ENCODE measurements around the gene ITGAD.

ITGAD gene

DNA sequence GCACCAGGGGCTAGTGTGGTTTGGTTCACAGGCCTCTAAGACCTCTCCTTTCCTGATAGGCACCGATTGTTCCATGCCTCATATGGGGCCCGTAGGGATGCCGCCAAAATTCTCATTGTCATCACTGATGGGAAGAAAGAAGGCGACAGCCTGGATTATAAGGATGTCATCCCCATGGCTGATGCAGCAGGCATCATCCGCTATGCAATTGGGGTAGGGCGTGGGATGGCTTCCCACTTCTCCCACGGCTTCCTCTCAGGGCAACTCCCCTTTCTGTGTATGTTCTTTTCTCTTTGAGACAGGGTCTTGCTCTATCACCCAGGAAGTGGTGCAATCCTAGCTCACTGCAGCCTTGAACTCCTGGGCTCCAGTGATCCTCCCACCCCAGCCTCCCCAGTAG lies 32.9 kb upstream of the ITGAD start:
- Mint-ChIP-seq H3K4me1 (ENCODE audit: low read depth) (peaks cover 25% of the 10 kb centered on the region), H3K27ac (no peak overlapping the region), H3K27me3 (no peaks in the 10 kb centered on the region), H3K9me3 (no peaks in the 10 kb centered on the region), H3K36me3 (ENCODE audit: low read depth) (no peaks in the 10 kb centered on the region), H3K4me3 (no peak overlapping the region)
- DNase-seq: no peak

DNA sequence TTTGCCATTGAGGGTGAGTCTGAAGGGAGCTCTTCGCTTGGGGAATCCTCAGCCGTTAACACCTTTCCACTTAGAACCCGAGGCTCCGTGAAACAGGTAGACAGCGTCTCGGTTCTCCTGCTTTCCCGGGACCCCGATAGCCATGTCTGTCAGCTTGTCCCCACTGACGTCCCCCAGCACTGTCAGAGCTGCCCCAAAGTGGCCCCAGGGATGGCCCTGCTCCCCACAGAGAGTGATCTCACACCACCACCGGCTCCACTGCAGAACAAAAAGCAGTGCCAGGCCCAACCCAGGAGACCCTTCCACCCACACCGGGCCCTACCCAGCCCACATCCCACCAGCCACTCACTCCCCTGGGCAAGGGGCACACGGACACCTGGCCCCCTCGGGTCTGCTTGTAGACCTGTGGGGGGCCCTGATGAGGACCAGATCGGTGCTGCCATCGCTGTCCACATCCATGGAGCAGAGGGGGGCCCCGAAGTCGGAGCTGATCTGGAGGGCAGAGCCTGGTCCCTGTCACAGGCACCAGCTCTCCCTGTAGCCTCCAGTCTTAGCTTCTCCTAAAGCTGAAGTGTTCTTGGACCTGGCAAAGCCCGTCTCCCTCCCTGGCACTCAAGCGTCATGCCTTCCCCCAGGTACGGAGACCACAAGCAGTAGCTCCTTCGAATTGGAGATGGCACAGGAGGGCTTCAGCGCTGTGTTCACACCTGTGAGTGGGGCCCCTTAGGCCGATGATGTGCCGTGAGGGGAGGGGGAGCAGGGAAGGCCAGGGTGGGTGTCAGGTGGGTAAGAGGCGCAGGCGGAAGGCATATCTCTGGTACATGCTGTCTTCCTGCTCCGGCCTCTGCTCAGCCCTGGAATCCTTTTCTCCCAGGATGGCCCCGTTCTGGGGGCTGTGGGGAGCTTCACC lies 31.7 kb upstream of the ITGAD start:
- H3K4me3 Mint-ChIP-seq: no peak overlapping the region
- H3K9me3 Mint-ChIP-seq: no peaks in the 10 kb centered on the region
- no peaks in the 10 kb centered on the region for H3K27me3 Mint-ChIP-seq
- H3K36me3 Mint-ChIP-seq (ENCODE audit: low read depth): no peaks in the 10 kb centered on the region
- no peak for DNase-seq
- H3K4me1 Mint-ChIP-seq (ENCODE audit: low read depth): peaks cover 24% of the 10 kb centered on the region
- H3K27ac Mint-ChIP-seq: no peak overlapping the region

DNA sequence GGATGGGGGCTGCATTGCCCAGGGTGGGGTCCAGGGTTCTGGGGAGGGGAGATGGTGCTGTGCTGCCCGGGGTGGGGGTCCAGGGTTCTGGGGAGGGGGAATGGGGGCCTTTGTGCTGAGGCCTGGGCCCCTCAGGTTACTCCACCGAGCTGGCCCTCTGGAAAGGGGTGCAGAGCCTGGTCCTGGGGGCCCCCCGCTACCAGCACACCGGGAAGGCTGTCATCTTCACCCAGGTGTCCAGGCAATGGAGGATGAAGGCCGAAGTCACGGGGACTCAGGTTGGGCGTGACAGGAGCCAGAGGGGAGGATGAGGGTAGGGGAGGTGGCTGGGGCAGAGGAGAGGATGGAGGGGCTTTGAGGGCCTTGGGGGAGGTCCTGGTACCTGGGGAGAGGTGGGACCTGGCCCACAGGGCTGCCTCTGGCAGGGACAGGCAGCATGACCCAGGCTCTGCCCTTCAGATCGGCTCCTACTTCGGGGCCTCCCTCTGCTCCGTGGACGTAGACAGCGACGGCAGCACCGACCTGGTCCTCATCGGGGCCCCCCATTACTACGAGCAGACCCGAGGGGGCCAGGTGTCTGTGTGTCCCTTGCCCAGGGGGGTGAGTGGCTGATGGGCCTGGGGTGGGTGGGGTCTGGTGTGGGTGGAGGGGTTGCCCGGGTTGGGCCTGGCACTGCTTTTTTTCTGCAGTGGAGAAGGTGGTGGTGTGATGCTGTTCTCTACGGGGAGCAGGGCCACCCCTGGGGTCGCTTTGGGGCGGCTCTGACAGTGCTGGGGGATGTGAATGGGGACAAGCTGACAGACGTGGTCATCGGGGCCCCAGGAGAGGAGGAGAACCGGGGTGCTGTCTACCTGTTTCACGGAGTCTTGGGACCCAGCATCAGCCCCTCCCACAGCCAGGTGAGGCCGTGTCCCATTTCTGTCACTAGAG lies 30.4 kb upstream of the ITGAD start:
- H3K4me1 Mint-ChIP-seq (ENCODE audit: low read depth): peaks cover 27% of the 10 kb centered on the region
- no peak overlapping the region for H3K4me3 Mint-ChIP-seq
- H3K36me3 Mint-ChIP-seq (ENCODE audit: low read depth): no peaks in the 10 kb centered on the region
- H3K27me3 Mint-ChIP-seq: no peaks in the 10 kb centered on the region
- H3K9me3 Mint-ChIP-seq: no peaks in the 10 kb centered on the region
- DNase-seq: no peak
- no peak overlapping the region for H3K27ac Mint-ChIP-seq

GRCh38 chr16:31363721-31364120 lies 29.4 kb upstream of the ITGAD start:
- Mint-ChIP-seq H3K4me1 (ENCODE audit: low read depth) (peaks cover 26% of the 10 kb centered on the region), H3K36me3 (ENCODE audit: low read depth) (no peaks in the 10 kb centered on the region), H3K4me3 (no peak overlapping the region), H3K27me3 (no peaks in the 10 kb centered on the region), H3K9me3 (no peaks in the 10 kb centered on the region), H3K27ac (no peak overlapping the region)
- no peak for DNase-seq

GRCh38 chr16:31364421-31364820 lies 28.7 kb upstream of the ITGAD start:
- no peaks in the 10 kb centered on the region for H3K36me3 Mint-ChIP-seq (ENCODE audit: low read depth)
- H3K4me3 Mint-ChIP-seq: no peak overlapping the region
- H3K27ac Mint-ChIP-seq: peak overlapping the region; percentile 44
- H3K4me1 Mint-ChIP-seq (ENCODE audit: low read depth): peaks cover 26% of the 10 kb centered on the region
- DNase-seq: no peak
- H3K9me3 Mint-ChIP-seq: no peaks in the 10 kb centered on the region
- H3K27me3 Mint-ChIP-seq: no peaks in the 10 kb centered on the region

DNA sequence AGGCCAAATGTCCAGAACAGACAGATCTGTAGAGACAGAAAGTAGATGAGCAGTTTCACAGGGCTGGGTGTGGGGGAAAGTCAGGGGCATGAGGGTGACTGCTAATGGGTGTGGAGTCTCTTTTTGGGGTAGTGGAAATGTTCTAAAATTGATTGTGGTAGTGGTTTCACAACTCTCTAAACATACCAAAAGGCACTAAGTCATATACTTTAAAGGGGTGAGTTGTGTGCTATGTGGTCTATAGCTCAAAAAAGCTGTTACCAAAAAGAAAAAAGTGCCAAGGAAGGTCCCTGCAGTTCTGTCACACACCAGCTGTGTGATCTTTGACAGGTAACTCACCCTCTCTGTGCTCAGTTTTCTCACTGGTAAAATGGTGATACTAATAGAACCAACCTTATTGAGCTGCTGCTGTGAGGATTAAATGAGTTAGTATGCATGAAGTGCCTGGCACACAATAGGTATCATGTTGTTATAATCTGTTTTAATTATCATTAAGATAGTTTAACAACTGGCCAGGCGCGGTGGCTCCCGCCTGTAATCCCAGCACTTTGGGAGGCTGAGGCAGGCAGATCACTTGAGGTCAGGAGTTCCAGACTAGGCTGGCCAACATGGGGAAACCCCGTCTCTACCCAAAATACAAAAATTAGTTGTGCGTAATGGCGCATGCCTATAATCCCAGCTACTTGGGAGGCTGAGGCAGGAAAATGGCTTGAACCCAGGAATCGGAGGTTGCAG lies 27.8 kb upstream of the ITGAD start:
- Mint-ChIP-seq H3K4me1 (ENCODE audit: low read depth) (peaks cover 26% of the 10 kb centered on the region), H3K4me3 (no peak overlapping the region), H3K27me3 (no peaks in the 10 kb centered on the region), H3K36me3 (ENCODE audit: low read depth) (no peaks in the 10 kb centered on the region), H3K9me3 (no peaks in the 10 kb centered on the region), H3K27ac (peak overlapping the region; percentile 34)
- DNase-seq: no peak

GRCh38 chr16:31367853-31368252 lies 25.3 kb upstream of the ITGAD start:
- no peak overlapping the region for H3K27ac Mint-ChIP-seq
- no peak for DNase-seq
- H3K9me3 Mint-ChIP-seq: no peaks in the 10 kb centered on the region
- H3K4me1 Mint-ChIP-seq (ENCODE audit: low read depth): peaks cover 26% of the 10 kb centered on the region
- H3K4me3 Mint-ChIP-seq: no peak overlapping the region
- no peaks in the 10 kb centered on the region for H3K27me3 Mint-ChIP-seq
- H3K36me3 Mint-ChIP-seq (ENCODE audit: low read depth): no peaks in the 10 kb centered on the region

DNA sequence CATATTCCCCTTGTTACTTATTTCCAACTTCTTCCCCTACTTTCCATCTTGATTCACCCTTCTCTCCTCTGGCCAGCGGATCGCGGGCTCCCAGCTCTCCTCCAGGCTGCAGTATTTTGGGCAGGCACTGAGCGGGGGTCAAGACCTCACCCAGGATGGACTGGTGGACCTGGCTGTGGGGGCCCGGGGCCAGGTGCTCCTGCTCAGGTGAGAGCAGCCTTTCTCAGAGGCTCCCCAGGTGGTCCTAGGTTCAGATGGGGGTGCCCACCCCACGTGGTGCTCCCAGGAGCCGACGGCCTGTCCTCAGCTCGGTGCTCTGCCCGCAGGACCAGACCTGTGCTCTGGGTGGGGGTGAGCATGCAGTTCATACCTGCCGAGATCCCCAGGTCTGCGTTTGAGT lies 22.1 kb upstream of the ITGAD start:
- Mint-ChIP-seq H3K4me1 (ENCODE audit: low read depth) (peaks cover 16% of the 10 kb centered on the region), H3K36me3 (ENCODE audit: low read depth) (no peaks in the 10 kb centered on the region), H3K4me3 (no peak overlapping the region), H3K9me3 (no peaks in the 10 kb centered on the region), H3K27me3 (peaks cover 2% of the 10 kb centered on the region), H3K27ac (no peak overlapping the region)
- DNase-seq: no peak

GRCh38 chr16:31371619-31372484 lies 21.3 kb upstream of the ITGAD start:
- Mint-ChIP-seq H3K4me1 (ENCODE audit: low read depth) (peaks cover 9% of the 10 kb centered on the region), H3K27me3 (peaks cover 2% of the 10 kb centered on the region), H3K27ac (no peak overlapping the region), H3K9me3 (no peaks in the 10 kb centered on the region), H3K4me3 (no peak overlapping the region), H3K36me3 (ENCODE audit: low read depth) (no peaks in the 10 kb centered on the region)
- no peak for DNase-seq

DNA sequence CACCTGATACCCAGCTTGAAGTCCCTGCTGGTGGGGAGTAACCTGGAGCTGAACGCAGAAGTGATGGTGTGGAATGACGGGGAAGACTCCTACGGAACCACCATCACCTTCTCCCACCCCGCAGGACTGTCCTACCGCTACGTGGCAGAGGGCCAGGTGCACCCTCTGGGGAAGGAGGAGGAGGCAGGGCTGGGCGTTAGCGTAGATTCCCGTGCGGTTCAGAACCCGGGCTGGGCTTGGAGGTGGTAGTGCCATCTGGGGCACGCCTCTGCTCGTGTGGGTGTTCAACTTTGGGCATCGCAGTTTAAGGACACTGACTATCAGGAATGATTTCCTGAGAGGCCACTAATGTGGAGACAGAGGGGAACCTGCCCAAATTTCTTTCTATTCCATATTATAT lies 19.9 kb upstream of the ITGAD start:
- DNase-seq: no peak
- Mint-ChIP-seq H3K36me3 (ENCODE audit: low read depth) (no peaks in the 10 kb centered on the region), H3K4me3 (no peak overlapping the region), H3K4me1 (ENCODE audit: low read depth) (no peaks in the 10 kb centered on the region), H3K9me3 (no peaks in the 10 kb centered on the region), H3K27ac (no peak overlapping the region), H3K27me3 (peaks cover 2% of the 10 kb centered on the region)

GRCh38 chr16:31375231-31375630 lies 17.9 kb upstream of the ITGAD start:
- no peak overlapping the region for H3K27ac Mint-ChIP-seq
- DNase-seq: no peak
- no peaks in the 10 kb centered on the region for H3K9me3 Mint-ChIP-seq
- H3K4me1 Mint-ChIP-seq (ENCODE audit: low read depth): no peaks in the 10 kb centered on the region
- peaks cover 2% of the 10 kb centered on the region for H3K27me3 Mint-ChIP-seq
- H3K36me3 Mint-ChIP-seq (ENCODE audit: low read depth): no peaks in the 10 kb centered on the region
- no peak overlapping the region for H3K4me3 Mint-ChIP-seq

DNA sequence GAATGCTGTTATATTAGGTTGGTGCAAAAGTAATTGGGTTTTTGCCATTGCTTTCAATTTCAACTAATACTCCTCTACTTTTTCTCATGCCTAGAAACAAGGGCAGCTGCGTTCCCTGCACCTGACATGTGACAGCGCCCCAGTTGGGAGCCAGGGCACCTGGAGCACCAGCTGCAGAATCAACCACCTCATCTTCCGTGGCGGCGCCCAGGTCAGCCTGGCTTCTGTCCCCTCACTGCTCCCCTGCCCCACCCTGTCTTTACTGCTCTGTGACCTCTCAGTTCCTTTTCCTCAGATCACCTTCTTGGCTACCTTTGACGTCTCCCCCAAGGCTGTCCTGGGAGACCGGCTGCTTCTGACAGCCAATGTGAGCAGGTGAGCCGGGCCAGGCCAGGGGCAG lies 16.4 kb upstream of the ITGAD start:
- no peaks in the 10 kb centered on the region for H3K9me3 Mint-ChIP-seq
- no peaks in the 10 kb centered on the region for H3K4me1 Mint-ChIP-seq (ENCODE audit: low read depth)
- peaks cover 2% of the 10 kb centered on the region for H3K27me3 Mint-ChIP-seq
- H3K27ac Mint-ChIP-seq: no peak overlapping the region
- no peaks in the 10 kb centered on the region for H3K36me3 Mint-ChIP-seq (ENCODE audit: low read depth)
- no peak overlapping the region for H3K4me3 Mint-ChIP-seq
- no peak for DNase-seq

DNA sequence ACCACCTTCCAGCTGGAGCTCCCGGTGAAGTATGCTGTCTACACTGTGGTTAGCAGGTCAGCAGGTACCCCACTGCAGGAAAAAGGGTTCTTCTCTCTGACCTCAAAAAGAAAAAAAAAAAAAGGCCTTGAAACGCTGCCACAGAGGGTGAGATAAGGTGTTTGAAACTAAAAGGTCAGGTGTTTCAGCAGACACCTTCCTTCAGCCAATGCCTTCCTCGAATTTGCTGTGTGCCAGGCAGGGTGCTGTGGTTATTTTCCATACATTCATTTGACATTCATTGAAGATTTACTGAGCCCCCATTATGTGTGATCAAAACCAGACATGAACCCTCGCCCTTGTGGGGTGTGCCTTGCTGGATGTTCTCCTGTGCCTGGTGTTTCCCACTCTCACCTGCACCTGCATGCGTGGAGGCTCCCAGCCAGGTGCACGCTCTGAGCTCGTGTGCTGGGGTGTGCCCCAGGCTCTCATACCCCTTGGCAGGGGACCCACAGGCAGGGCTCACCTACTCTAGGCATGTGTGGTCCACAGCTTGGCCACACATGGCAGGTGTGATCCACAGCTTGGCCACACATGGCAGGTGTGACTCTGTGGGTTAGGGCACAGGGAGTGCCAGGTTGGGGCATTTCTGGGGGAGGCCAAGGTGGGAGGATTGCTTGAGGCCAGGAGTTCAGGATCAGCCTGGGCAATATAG lies 15.8 kb upstream of the ITGAD start:
- peak overlapping the region; percentile 34 for H3K27ac Mint-ChIP-seq

More for the DNA sequence above, 15.8 kb upstream of the ITGAD start:
- Mint-ChIP-seq H3K9me3 (no peaks in the 10 kb centered on the region), H3K36me3 (ENCODE audit: low read depth) (no peaks in the 10 kb centered on the region), H3K27me3 (peaks cover 3% of the 10 kb centered on the region), H3K4me3 (no peak overlapping the region), H3K4me1 (ENCODE audit: low read depth) (peaks cover 1% of the 10 kb centered on the region)
- no peak for DNase-seq
